Uterus (tissue), 4 donors: Measurements from ENCODE around the gene HCRTR1. TPM values are rescaled to one million over a fixed set of nuclear protein-coding genes. Genes with fewer than 3 reads are reported as not detected.

Experiments
- DNase-seq, 2 donors: peaks; one replicate each; pipeline ENCODE4 v3.0.0-alpha.2; 2019 to 2020
- H3K27ac ChIP-seq, 2 donors: fragments of 200-600 bp; sonication (generic); 1 replicate in 1 of 2; 2 replicates in 1 of 2; pipeline ENCODE4 v1.5.1; 2016 to 2018
- H3K27me3 ChIP-seq, 2 donors: fragments of 200-600 bp; sonication (generic); one replicate each; pipeline ENCODE4 v1.5.1; 2018 to 2019; ENCODE audit warnings: control low read depth in 1 of 2
- H3K36me3 ChIP-seq, 2 donors: fragments of 200-600 bp; sonication (generic); one replicate each; pipeline ENCODE4 v1.5.1; 2019; ENCODE audit warnings: control low read depth in 1 of 2
- H3K4me1 ChIP-seq, 2 donors: fragments of 200-600 bp; sonication (generic); one replicate each; pipeline ENCODE4 v1.5.1; 2018 to 2019; ENCODE audit warnings: control low read depth in 1 of 2
- H3K4me3 ChIP-seq, 2 donors: fragments of 200-600 bp; sonication (generic); 1 replicate in 1 of 2; 2 replicates in 1 of 2; pipeline ENCODE4 v1.5.1; 2018 to 2019; ENCODE audit warnings: mild to moderate bottlenecking in 1 of 2
- H3K9me3 ChIP-seq, 2 donors: fragments of 200-600 bp; sonication (generic); one replicate each; pipeline ENCODE4 v1.5.1; 2019; ENCODE audit warnings: control low read depth in 1 of 2
- CTCF ChIP-seq, 4 experiments: fragments of 200-600 bp in 2 of 4; fragments of 450-650 bp in 2 of 4; sonication (generic) in 2 of 4; IDR thresholded peaks; one replicate each; pipeline ENCODE4 v1.5.1; 2016 to 2019; ENCODE audit warnings: antibody characterized with exemption in 4 of 4, mild to moderate bottlenecking in 2 of 4, moderate library complexity in 1 of 4
- POLR2A ChIP-seq, 2 donors: fragments of 450-650 bp; IDR thresholded peaks; one replicate each; pipeline ENCODE4 v1.6.1; 2016; ENCODE audit warnings: antibody characterized with exemption in 2 of 2, mild to moderate bottlenecking in 1 of 2, moderate library complexity in 1 of 2
- intact Hi-C: fragments of 100-400 bp; cut with DNase I; formaldehyde crosslinking; loops from one replicate; pipeline ENCODE4 v1.15.1; 2023; ENCODE audit warnings: low total_unique reads
- total RNA-seq, 4 donors: library from RNA; depleted of rRNA in 3 of 4; stranded (reverse); fragments of >200 nt in 3 of 4; gene quantifications; one replicate each; pipeline versions ENCODE4 v1.1.0 to v1.2.4, GENCODE V29; 2014 to 2023
- donor health status: DM: yes; HTN: yes; CAD: no.

Gene HCRTR1
- total RNA-seq, 4 donors from 2014 or later: not detected

GRCh38 chr1:31666263-31666963 is 48.9 kb downstream of the HCRTR1 start:
- TF ChIP-seq CTCF (IDR thresholded peaks at IDR 0.05): no peak
- Histone ChIP-seq H3K27ac (peak overlapping the region in 1 of 2 donors; percentile 47), H3K4me3 (no peak overlapping the region), H3K9me3 (no peaks in the 10 kb centered on the region), H3K27me3 (no peaks in the 10 kb centered on the region), H3K4me1 (peaks cover 8 to 20% of the 10 kb centered on the region in 2 donors), H3K36me3 (no peaks in the 10 kb centered on the region)
- DNase-seq: no peak
- intact Hi-C loops: loop anchor here (5.0 kb wide), 1 partner anchor 121 kb away; no protein-coding TSS in a partner anchor

- Histone ChIP-seq H3K9me3 (no peaks in the 10 kb centered on the region), H3K36me3 (no peaks in the 10 kb centered on the region), H3K4me1 (peaks cover 8 to 20% of the 10 kb centered on the region in 2 donors), H3K4me3 (no peak overlapping the region), H3K27me3 (no peaks in the 10 kb centered on the region), H3K27ac (peak overlapping the region; percentile 10 to 47)
- intact Hi-C loops: loop anchor here (5.0 kb wide), 1 partner anchor 120 kb away; no protein-coding TSS in a partner anchor
- DNase-seq: no peak
- TF ChIP-seq POLR2A (IDR thresholded peaks at IDR 0.05) (no peak), CTCF (IDR thresholded peaks at IDR 0.05) (no peak)
Observed at GRCh38 chr1:31667065-31667785, 49.7 kb downstream of the HCRTR1 start.

- H3K27me3 ChIP-seq: no peaks in the 10 kb centered on the region
Observed at GRCh38 chr1:31668303-31668883, 50.9 kb downstream of the HCRTR1 start.

GRCh38 chr1:31669433-31669785 is 51.9 kb downstream of the HCRTR1 start:
- Histone ChIP-seq H3K4me1 (peaks cover 8 to 20% of the 10 kb centered on the region in 2 donors), H3K36me3 (no peaks in the 10 kb centered on the region)
- DNase-seq: no peak

More at GRCh38 chr1:31668303-31668883, 50.9 kb downstream of the HCRTR1 start:
- intact Hi-C loops: loop anchor here (5.0 kb wide), 1 partner anchor 119 kb away; no protein-coding TSS in a partner anchor
- Histone ChIP-seq H3K27ac (no peak overlapping the region), H3K4me1 (peaks cover 8 to 20% of the 10 kb centered on the region in 2 donors), H3K4me3 (no peak overlapping the region), H3K36me3 (no peaks in the 10 kb centered on the region), H3K9me3 (no peaks in the 10 kb centered on the region)
- no peak for TF ChIP-seq CTCF (IDR thresholded peaks at IDR 0.05)
- TF ChIP-seq POLR2A (IDR thresholded peaks at IDR 0.05): no peak
- DNase-seq: no peak

More at GRCh38 chr1:31669433-31669785, 51.9 kb downstream of the HCRTR1 start:
- TF ChIP-seq CTCF (IDR thresholded peaks at IDR 0.05) (no peak), POLR2A (IDR thresholded peaks at IDR 0.05) (no peak)
- Histone ChIP-seq H3K4me3 (no peak overlapping the region), H3K27ac (peak overlapping the region; percentile 55 to 68), H3K27me3 (no peaks in the 10 kb centered on the region), H3K9me3 (no peaks in the 10 kb centered on the region)
- intact Hi-C loops: loop anchor here (5.0 kb wide), 1 partner anchor 118 kb away; no protein-coding TSS in a partner anchor
